Smooth muscle cell (in vitro differentiated cells): Measurements from ENCODE around the gene OVOL1. TPM values are rescaled to one million over a fixed set of nuclear protein-coding genes. Genes with fewer than 3 reads are reported as not detected.

Experiments
- DNase-seq: peaks from one replicate; lab custom pipeline; 2025; ENCODE audit not compliant: unreplicated experiment; lab: John Stamatoyannopoulos, UW
- H2AFZ ChIP-seq: fragments of 200-600 bp; sonication (generic); 2 replicates; pipeline ENCODE4 v1.6.0; 2016; ENCODE audit warnings: antibody characterized with exemption, low read depth, mild to moderate bottlenecking
- H3F3A ChIP-seq: fragments of 200-600 bp; sonication (generic); 2 replicates; pipeline ENCODE4 v1.6.0; 2017; ENCODE audit warnings: antibody characterized with exemption, low read depth
- H3K27ac ChIP-seq: fragments of 200-600 bp; sonication (generic); 2 replicates; pipeline ENCODE4 v1.5.1; 2016; ENCODE audit warnings: low read depth, mild to moderate bottlenecking
- H3K27me3 ChIP-seq: fragments of 200-600 bp; sonication (generic); 2 replicates; pipeline ENCODE4 v1.6.1; 2016; ENCODE audit warnings: low read depth, mild to moderate bottlenecking
- H3K36me3 ChIP-seq: fragments of 200-600 bp; sonication (generic); 2 replicates; pipeline ENCODE4 v1.5.1; 2016; ENCODE audit warnings: low read depth
- H3K4me1 ChIP-seq: fragments of 200-600 bp; sonication (generic); 2 replicates; pipeline ENCODE4 v1.5.1; 2016; ENCODE audit warnings: low read depth
- H3K4me2 ChIP-seq: fragments of 200-600 bp; sonication (generic); 2 replicates; pipeline ENCODE4 v1.6.0; 2016; ENCODE audit warnings: mild to moderate bottlenecking
- H3K4me3 ChIP-seq: fragments of 200-600 bp; sonication (generic); 2 replicates; pipeline ENCODE4 v1.5.1; 2016; ENCODE audit warnings: mild to moderate bottlenecking
- H3K79me2 ChIP-seq: fragments of 200-600 bp; sonication (generic); 2 replicates; pipeline ENCODE4 v1.6.0; 2016; ENCODE audit warnings: low read depth, mild to moderate bottlenecking
- H3K9ac ChIP-seq: fragments of 200-600 bp; sonication (generic); 2 replicates; pipeline ENCODE4 v1.6.0; 2016; ENCODE audit warnings: low read depth
- H3K9me3 ChIP-seq: fragments of 200-600 bp; sonication (generic); replicated peaks from 2 replicates; pipeline ENCODE4 v1.5.1; 2016; ENCODE audit warnings: low read depth
- H4K20me1 ChIP-seq: fragments of 200-600 bp; sonication (generic); 2 replicates; pipeline ENCODE4 v1.6.0; 2016; ENCODE audit warnings: low read depth
- WGBS: methylation state at CpG from one replicate; pipeline ENCODE4 v1.1.7; 2016; ENCODE audit warnings: low lambda C conversion rate; 5-methylcytosine and 5-hydroxymethylcytosine counted together
- polyA plus RNA-seq: library from polyadenylated mRNA; unstranded; fragments of >200 nt; fragmentation: Nextera tagmentation; extraction: Ambion mirVana; gene quantifications from 2 replicates; pipeline ENCODE4 v1.2.1, GENCODE V29; 2016
- total RNA-seq: library from RNA; depleted of rRNA; stranded (reverse); fragments of >200 nt; gene quantifications from 2 replicates; pipeline ENCODE4 v1.2.3, GENCODE V29; 2014
- TF ChIP-seq, protein P1 (sequence below): fragments of 200-600 bp; sonication (generic); IDR thresholded peaks from 2 replicates; pipeline ENCODE4 v1.5.1; 2017; ENCODE audit warnings: borderline replicate concordance, mild to moderate bottlenecking, antibody characterized with exemption; ENCODE audit not compliant: insufficient read depth, poor library complexity, severe bottlenecking

OVOL1 gene
- total and polyA plus RNA-seq, 2 experiments from 2014 or later, result 3.1 to 7.8 TPM

DNA sequence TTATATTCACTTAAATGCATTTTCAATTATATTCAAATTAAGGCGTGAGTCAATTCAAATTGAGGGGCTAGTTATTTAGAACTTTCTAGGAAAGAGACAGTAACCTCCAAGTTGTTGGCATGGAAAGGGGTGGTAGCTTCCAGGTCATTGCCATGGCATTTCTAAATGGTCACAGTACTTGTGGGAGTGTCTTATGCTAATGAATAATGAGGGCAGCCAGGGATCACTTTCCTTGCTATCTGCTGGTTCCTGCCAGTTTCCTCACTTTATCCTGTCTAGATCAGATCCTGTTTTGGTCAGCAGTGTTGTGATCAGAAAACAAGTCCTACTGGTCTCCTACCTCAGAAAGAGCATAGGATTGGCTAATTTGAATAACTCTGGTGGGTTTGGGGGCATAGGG is 44.5 kb upstream of the OVOL1 start:
- H3K27me3 ChIP-seq, result no peaks in the 10 kb centered on the region
- H3K9ac ChIP-seq, result no peak overlapping the region
- no peaks in the 10 kb centered on the region for H3K79me2 ChIP-seq
- no peaks in the 10 kb centered on the region for H3K36me3 ChIP-seq
- no peaks in the 10 kb centered on the region for H4K20me1 ChIP-seq
- H3K9me3 ChIP-seq, result no peaks in the 10 kb centered on the region
- H3F3A ChIP-seq, result no peaks in the 10 kb centered on the region
- no peak overlapping the region for H3K4me2 ChIP-seq
- TF ChIP-seq, protein P1, sequence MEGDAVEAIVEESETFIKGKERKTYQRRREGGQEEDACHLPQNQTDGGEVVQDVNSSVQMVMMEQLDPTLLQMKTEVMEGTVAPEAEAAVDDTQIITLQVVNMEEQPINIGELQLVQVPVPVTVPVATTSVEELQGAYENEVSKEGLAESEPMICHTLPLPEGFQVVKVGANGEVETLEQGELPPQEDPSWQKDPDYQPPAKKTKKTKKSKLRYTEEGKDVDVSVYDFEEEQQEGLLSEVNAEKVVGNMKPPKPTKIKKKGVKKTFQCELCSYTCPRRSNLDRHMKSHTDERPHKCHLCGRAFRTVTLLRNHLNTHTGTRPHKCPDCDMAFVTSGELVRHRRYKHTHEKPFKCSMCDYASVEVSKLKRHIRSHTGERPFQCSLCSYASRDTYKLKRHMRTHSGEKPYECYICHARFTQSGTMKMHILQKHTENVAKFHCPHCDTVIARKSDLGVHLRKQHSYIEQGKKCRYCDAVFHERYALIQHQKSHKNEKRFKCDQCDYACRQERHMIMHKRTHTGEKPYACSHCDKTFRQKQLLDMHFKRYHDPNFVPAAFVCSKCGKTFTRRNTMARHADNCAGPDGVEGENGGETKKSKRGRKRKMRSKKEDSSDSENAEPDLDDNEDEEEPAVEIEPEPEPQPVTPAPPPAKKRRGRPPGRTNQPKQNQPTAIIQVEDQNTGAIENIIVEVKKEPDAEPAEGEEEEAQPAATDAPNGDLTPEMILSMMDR, result no peak
- no peak overlapping the region for H2AFZ ChIP-seq
- no peak for DNase-seq
- H3K4me3 ChIP-seq, result no peak overlapping the region
- WGBS, result 95% methylated on average over 1 of the region's 1 CpG
- no peaks in the 10 kb centered on the region for H3K4me1 ChIP-seq
- no peak overlapping the region for H3K27ac ChIP-seq

DNA sequence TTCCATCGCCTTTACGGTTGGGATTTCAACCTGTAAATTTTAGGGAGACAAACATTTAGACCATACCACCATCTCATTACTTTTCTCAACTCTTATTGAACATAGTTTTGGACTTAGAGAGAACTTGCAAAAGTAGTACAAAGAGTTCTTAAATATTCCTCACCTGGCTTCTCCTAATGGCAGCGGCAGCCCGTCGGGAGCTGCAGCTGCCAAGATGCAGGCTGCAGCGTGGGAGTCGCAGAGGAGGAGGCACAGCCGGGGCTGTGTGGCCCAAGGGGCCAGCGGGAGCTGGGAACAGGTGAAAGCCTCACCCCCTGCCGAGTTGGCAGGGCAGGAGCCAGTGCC is 43.2 kb upstream of the OVOL1 start:
- DNase-seq, result no peak
- Histone ChIP-seq H3K4me2 (no peak overlapping the region), H3F3A (no peaks in the 10 kb centered on the region), H2AFZ (no peak overlapping the region), H3K9ac (no peak overlapping the region), H3K79me2 (no peaks in the 10 kb centered on the region), H3K27ac (no peak overlapping the region), H3K36me3 (no peaks in the 10 kb centered on the region), H3K27me3 (peaks cover 2% of the 10 kb centered on the region), H3K9me3 (no peaks in the 10 kb centered on the region), H4K20me1 (no peaks in the 10 kb centered on the region), H3K4me3 (no peak overlapping the region), H3K4me1 (no peaks in the 10 kb centered on the region)
- TF ChIP-seq, protein P1, result no peak
- WGBS, result 78% methylated on average over 10 of the region's 10 CpGs

DNA sequence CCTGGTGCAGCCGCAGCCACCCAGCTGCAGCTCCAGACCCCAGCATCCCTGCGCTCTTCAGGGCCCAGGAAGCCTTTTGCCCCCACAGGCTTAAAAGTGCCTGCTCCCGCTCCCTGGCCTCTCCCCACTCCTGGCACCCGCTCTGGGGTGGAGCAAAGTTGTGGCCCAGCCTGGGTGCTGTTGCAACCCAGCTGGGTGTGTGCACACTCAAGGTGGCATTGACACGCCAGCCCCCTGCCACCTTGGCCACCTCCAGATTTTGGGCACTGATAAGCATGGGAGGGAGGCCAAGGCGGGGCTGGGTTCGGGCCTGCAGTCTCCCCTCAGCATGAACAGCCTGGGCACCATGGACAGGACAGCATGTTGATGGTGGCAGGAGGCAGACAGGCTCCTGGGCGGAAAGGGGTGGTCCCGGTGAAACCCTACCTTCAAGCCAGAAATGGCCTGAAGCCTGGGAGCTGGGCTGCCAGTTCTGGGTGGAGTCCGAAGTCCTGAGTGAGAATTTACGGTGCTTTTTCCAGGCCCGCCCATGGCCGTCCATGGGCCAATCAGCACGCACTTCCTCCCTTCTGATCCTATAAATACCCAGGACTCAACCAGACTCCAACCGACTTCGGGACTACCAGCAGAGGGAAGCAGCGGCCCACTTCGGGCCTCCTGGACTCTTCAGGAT is 42.7 kb upstream of the OVOL1 start:
- H3K27me3 ChIP-seq, result peaks cover 7% of the 10 kb centered on the region
- DNase-seq, result no peak
- no peak overlapping the region for H3K4me2 ChIP-seq
- no peaks in the 10 kb centered on the region for H4K20me1 ChIP-seq
- no peak overlapping the region for H2AFZ ChIP-seq
- H3F3A ChIP-seq, result no peaks in the 10 kb centered on the region
- TF ChIP-seq, protein P1, result peak; percentile 25
- no peak overlapping the region for H3K9ac ChIP-seq
- H3K9me3 ChIP-seq, result no peaks in the 10 kb centered on the region
- H3K36me3 ChIP-seq, result no peaks in the 10 kb centered on the region
- 82% methylated on average over 18 of the region's 18 CpGs for WGBS
- H3K27ac ChIP-seq, result no peak overlapping the region
- no peak overlapping the region for H3K4me3 ChIP-seq
- H3K79me2 ChIP-seq, result no peaks in the 10 kb centered on the region
- H3K4me1 ChIP-seq, result no peaks in the 10 kb centered on the region

DNA sequence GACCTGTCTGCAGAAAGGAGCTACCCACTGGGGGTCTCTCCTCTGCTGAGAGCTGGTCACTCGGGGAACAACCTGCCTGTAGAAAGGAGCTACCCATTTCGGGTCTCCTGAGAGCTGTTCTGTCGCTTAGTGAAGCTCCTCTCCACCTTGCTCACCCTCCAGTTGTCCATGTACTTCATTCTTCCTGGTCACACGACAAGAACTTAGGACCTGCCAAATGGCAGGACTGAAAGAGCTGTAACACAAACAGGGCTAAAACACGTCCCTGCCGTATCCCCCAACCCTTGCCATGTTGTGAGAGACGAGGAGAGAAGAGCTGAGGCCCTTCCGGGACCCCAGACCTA is 42.2 kb upstream of the OVOL1 start:
- Histone ChIP-seq H3K27ac (no peak overlapping the region), H4K20me1 (no peaks in the 10 kb centered on the region), H3K4me1 (no peaks in the 10 kb centered on the region), H3K4me2 (no peak overlapping the region), H3K27me3 (peaks cover 12% of the 10 kb centered on the region), H3K36me3 (no peaks in the 10 kb centered on the region), H3K9ac (no peak overlapping the region), H3K79me2 (no peaks in the 10 kb centered on the region), H3F3A (no peaks in the 10 kb centered on the region), H3K4me3 (no peak overlapping the region), H3K9me3 (no peaks in the 10 kb centered on the region), H2AFZ (no peak overlapping the region)
- DNase-seq, result no peak
- TF ChIP-seq, protein P1, result no peak
- WGBS, result 83% methylated on average over 8 of the region's 8 CpGs
